ENCODE measurements around the gene PHF3.

DNA sequence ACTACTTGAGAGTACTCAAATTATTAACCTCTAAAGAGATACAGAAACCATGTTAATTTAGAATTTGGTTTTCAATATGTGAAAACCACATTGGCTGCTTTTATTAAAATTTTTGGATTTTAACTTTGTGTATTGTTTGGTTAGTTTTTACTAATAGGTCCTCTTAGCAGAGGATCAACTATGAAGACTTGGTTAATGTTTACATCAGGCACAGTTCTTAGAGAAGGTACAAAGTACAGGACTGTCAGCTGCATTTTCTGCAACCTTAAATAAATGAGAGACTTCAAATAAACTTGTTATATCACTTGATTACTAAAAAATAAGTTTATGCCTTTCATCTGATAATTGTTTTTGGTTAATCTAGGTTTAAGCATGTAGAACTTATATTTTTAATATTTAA, 89.1 kb downstream of the PHF3 start:
- TF ChIP-seq, protein P1, sequence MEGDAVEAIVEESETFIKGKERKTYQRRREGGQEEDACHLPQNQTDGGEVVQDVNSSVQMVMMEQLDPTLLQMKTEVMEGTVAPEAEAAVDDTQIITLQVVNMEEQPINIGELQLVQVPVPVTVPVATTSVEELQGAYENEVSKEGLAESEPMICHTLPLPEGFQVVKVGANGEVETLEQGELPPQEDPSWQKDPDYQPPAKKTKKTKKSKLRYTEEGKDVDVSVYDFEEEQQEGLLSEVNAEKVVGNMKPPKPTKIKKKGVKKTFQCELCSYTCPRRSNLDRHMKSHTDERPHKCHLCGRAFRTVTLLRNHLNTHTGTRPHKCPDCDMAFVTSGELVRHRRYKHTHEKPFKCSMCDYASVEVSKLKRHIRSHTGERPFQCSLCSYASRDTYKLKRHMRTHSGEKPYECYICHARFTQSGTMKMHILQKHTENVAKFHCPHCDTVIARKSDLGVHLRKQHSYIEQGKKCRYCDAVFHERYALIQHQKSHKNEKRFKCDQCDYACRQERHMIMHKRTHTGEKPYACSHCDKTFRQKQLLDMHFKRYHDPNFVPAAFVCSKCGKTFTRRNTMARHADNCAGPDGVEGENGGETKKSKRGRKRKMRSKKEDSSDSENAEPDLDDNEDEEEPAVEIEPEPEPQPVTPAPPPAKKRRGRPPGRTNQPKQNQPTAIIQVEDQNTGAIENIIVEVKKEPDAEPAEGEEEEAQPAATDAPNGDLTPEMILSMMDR (IDR thresholded peaks at IDR 0.05), result no peak
- TF ChIP-seq POLR2A (IDR thresholded peaks at IDR 0.05), result no peak

All from gastroesophageal sphincter (tissue), 3 donors.